GM23338 (cell line): ENCODE measurements around the gene NDUFA13. TPM values are rescaled to one million over a fixed set of nuclear protein-coding genes. Genes with fewer than 3 reads are reported as not detected.

ENCODE experiments used
- ATAC-seq: fragments of 200-7000 bp; cut with Tn5 transposase; 3 replicates; pipeline ENCODE4 v1.9.1; 2020
- DNase-seq: peaks from one replicate; pipeline ENCODE4 v3.0.0-alpha.2; 2015; ENCODE audit warnings: low spot score
- H2AFZ ChIP-seq: fragments of 200-600 bp; sonication (generic); 2 replicates; pipeline ENCODE4 v1.8.0; 2016; ENCODE audit warnings: antibody characterized with exemption, mild to moderate bottlenecking, moderate library complexity
- H3F3A ChIP-seq: fragments of 200-600 bp; sonication (generic); replicated peaks from 2 replicates; pipeline ENCODE4 v1.8.0; 2017; ENCODE audit warnings: antibody characterized with exemption, mixed run types, low read depth
- H3K27ac ChIP-seq: fragments of 200-600 bp; sonication (generic); 2 replicates; pipeline ENCODE4 v1.6.1; 2016; ENCODE audit warnings: low read depth
- H3K27me3 ChIP-seq: fragments of 200-600 bp; sonication (generic); 2 replicates; pipeline ENCODE4 v1.8.0; 2016; ENCODE audit warnings: mild to moderate bottlenecking, mixed run types, moderate library complexity; ENCODE audit not compliant: insufficient read depth
- H3K36me3 ChIP-seq: fragments of 200-600 bp; sonication (generic); 2 replicates; pipeline ENCODE4 v1.8.0; 2016; ENCODE audit warnings: mild to moderate bottlenecking; ENCODE audit not compliant: insufficient read depth
- H3K4me1 ChIP-seq: fragments of 200-600 bp; sonication (generic); 2 replicates; pipeline ENCODE4 v1.8.0; 2016; ENCODE audit warnings: mild to moderate bottlenecking, moderate library complexity; ENCODE audit not compliant: insufficient read depth
- H3K4me2 ChIP-seq: fragments of 200-600 bp; sonication (generic); 2 replicates; pipeline ENCODE4 v1.7.1; 2017; ENCODE audit warnings: mixed run types
- H3K4me3 ChIP-seq: fragments of 200-600 bp; sonication (generic); 2 replicates; pipeline ENCODE4 v1.6.1; 2016; ENCODE audit warnings: mixed run types
- H3K79me2 ChIP-seq: fragments of 200-600 bp; sonication (generic); replicated peaks from 2 replicates; pipeline ENCODE4 v1.8.0; 2017; ENCODE audit warnings: mild to moderate bottlenecking; ENCODE audit not compliant: insufficient read depth
- H3K9me2 ChIP-seq: fragments of 200-600 bp; sonication (generic); 2 replicates; pipeline ENCODE4 v1.8.0; 2017; ENCODE audit not compliant: insufficient read depth
- H4K20me1 ChIP-seq: fragments of 200-600 bp; sonication (generic); replicated peaks from 2 replicates; pipeline ENCODE4 v1.8.0; 2017; ENCODE audit warnings: mild to moderate bottlenecking; ENCODE audit not compliant: insufficient read depth
- H3K27ac Mint-ChIP-seq: 2 replicates; pipeline ENCODE4 v1.8.0; 2020; ENCODE audit warnings: inconsistent platforms, mild to moderate bottlenecking, moderate library complexity, mixed read lengths
- H3K27me3 Mint-ChIP-seq: 3 replicates; pipeline ENCODE4 v1.8.0; 2022; ENCODE audit warnings: low read depth, mild to moderate bottlenecking, moderate library complexity, mixed read lengths, inconsistent platforms; ENCODE audit not compliant: insufficient read depth, poor library complexity
- H3K36me3 Mint-ChIP-seq: 3 replicates; pipeline ENCODE4 v1.8.0; 2021; ENCODE audit warnings: low read depth, mild to moderate bottlenecking, inconsistent platforms, moderate library complexity, mixed read lengths
- H3K4me1 Mint-ChIP-seq: 3 replicates; pipeline ENCODE4 v1.8.0; 2020; ENCODE audit warnings: mild to moderate bottlenecking, inconsistent platforms, mixed read lengths
- H3K4me3 Mint-ChIP-seq: 3 replicates; pipeline ENCODE4 v1.8.0; 2021; ENCODE audit warnings: moderate library complexity, mild to moderate bottlenecking, inconsistent platforms, mixed read lengths
- H3K9me3 Mint-ChIP-seq: 3 replicates; pipeline ENCODE4 v1.8.0; 2020; ENCODE audit warnings: moderate library complexity, mild to moderate bottlenecking, inconsistent platforms, mixed read lengths
- CREB1 ChIP-seq: fragments of 250-450 bp; sonication (Bioruptor Pico); IDR thresholded peaks from 2 replicates; pipeline ENCODE4 v1.5.0; 2020; ENCODE audit warnings: low read depth, mild to moderate bottlenecking, moderate library complexity
- ETS1 ChIP-seq: IDR thresholded peaks from 2 replicates; pipeline ENCODE4 v1.6.1; 2016; ENCODE audit warnings: antibody characterized with exemption
- NANOG ChIP-seq: IDR thresholded peaks from 2 replicates; pipeline ENCODE4 v1.6.1; 2016; ENCODE audit warnings: antibody characterized with exemption, borderline replicate concordance
- POLR2AphosphoS5 ChIP-seq: IDR thresholded peaks from 2 replicates; pipeline ENCODE4 v1.6.1; 2016; ENCODE audit warnings: antibody characterized with exemption, low read depth
- polyA plus RNA-seq: library from polyadenylated mRNA; unstranded; fragments of >200 nt; fragmentation: Nextera tagmentation; extraction: Ambion mirVana; gene quantifications from 2 replicates; pipeline ENCODE4 v1.2.1, GENCODE V29; 2016
- total RNA-seq: library from RNA; depleted of rRNA; stranded (reverse); fragments of >200 nt; shearing (Covaris generic); gene quantifications from 2 replicates; pipeline ENCODE4 v1.2.3, GENCODE V29; 2014
- TF ChIP-seq, protein P1 (sequence below): fragments of 250-450 bp; sonication (Bioruptor Pico); IDR thresholded peaks from 2 replicates; pipeline ENCODE4 v1.5.0; 2020; ENCODE audit warnings: mild to moderate bottlenecking, moderate library complexity

NDUFA13 gene
- total and polyA plus RNA-seq, 2 experiments from 2014 or later = 143 to 598 TPM

DNA sequence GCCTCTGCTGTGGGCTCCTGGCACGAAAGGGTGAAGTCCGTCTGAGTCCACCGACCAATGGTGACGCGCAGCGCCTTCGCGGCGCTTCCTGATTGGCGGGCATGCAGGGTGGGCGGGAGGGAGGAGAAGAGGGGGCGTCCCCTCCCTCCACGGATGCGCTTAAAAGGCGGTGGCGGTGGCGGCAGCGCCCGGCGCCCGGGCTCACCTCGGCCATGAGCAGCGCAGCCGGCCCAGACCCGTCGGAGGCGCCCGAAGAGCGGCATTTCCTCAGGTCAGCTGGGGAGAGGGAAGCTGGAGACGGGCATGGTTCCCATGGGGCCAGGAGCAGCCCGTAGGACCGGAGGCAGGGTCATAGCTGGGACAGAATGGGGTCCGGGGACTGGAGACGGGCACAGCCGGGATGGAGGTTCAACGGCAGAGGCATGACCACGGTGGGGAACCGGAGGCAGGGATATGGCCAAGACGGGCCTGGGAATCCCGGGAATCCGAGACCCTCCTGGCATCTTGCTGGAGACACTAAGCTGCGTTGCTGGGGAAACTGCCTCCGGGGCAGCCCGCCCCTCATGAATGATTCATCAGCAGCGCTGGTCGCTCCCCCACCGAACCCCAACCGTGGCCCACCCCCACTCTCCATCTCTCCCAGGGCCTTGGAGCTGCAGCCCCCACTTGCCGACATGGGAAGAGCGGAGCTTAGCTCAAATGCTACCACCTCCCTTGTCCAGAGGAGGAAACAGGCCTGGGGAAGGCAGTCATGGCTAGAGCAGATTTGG is 12.9 kb downstream of the NDUFA13 start, which contains the start of gene YJEFN3:
YJEFN3 (plus strand) TSS at position 191 of the 770 bp plus-strand sequence; CDS start at position 213, 22 bp downstream.
- H3K9me3 Mint-ChIP-seq = no peaks in the 10 kb centered on the region
- peaks cover 14% of the 10 kb centered on the region for H4K20me1 ChIP-seq
- peak within 1 kb of the TSS; percentile 73 for H3K4me2 ChIP-seq
- H3K4me1 ChIP-seq = peaks cover 6% of the 10 kb centered on the region; the same call in 1 of the 2 replicates
- H2AFZ ChIP-seq = no peak within 1 kb of the TSS
- H3K4me3 Mint-ChIP-seq = peak within 1 kb of the TSS; percentile 51
- ATAC-seq (peak; percentile 40), DNase-seq (peak; percentile 86)
- H3F3A ChIP-seq = peaks cover 31% of the 10 kb centered on the region
- H3K27ac ChIP-seq = 0 out of 2 replicates have a peak within 1 kb of the TSS, but pooled peaks have one; percentile 50
- H3K27me3 ChIP-seq = no peaks in the 10 kb centered on the region
- peaks cover 15% of the 10 kb centered on the region for H3K79me2 ChIP-seq
- no peaks in the 10 kb centered on the region for H3K9me2 ChIP-seq
- H3K4me1 Mint-ChIP-seq = peaks cover 41% of the 10 kb centered on the region
- TF ChIP-seq CREB1 (no peak), NANOG (no peak), POLR2AphosphoS5 (peak; percentile 61), ETS1 (no peak)
- TF ChIP-seq, protein P1, sequence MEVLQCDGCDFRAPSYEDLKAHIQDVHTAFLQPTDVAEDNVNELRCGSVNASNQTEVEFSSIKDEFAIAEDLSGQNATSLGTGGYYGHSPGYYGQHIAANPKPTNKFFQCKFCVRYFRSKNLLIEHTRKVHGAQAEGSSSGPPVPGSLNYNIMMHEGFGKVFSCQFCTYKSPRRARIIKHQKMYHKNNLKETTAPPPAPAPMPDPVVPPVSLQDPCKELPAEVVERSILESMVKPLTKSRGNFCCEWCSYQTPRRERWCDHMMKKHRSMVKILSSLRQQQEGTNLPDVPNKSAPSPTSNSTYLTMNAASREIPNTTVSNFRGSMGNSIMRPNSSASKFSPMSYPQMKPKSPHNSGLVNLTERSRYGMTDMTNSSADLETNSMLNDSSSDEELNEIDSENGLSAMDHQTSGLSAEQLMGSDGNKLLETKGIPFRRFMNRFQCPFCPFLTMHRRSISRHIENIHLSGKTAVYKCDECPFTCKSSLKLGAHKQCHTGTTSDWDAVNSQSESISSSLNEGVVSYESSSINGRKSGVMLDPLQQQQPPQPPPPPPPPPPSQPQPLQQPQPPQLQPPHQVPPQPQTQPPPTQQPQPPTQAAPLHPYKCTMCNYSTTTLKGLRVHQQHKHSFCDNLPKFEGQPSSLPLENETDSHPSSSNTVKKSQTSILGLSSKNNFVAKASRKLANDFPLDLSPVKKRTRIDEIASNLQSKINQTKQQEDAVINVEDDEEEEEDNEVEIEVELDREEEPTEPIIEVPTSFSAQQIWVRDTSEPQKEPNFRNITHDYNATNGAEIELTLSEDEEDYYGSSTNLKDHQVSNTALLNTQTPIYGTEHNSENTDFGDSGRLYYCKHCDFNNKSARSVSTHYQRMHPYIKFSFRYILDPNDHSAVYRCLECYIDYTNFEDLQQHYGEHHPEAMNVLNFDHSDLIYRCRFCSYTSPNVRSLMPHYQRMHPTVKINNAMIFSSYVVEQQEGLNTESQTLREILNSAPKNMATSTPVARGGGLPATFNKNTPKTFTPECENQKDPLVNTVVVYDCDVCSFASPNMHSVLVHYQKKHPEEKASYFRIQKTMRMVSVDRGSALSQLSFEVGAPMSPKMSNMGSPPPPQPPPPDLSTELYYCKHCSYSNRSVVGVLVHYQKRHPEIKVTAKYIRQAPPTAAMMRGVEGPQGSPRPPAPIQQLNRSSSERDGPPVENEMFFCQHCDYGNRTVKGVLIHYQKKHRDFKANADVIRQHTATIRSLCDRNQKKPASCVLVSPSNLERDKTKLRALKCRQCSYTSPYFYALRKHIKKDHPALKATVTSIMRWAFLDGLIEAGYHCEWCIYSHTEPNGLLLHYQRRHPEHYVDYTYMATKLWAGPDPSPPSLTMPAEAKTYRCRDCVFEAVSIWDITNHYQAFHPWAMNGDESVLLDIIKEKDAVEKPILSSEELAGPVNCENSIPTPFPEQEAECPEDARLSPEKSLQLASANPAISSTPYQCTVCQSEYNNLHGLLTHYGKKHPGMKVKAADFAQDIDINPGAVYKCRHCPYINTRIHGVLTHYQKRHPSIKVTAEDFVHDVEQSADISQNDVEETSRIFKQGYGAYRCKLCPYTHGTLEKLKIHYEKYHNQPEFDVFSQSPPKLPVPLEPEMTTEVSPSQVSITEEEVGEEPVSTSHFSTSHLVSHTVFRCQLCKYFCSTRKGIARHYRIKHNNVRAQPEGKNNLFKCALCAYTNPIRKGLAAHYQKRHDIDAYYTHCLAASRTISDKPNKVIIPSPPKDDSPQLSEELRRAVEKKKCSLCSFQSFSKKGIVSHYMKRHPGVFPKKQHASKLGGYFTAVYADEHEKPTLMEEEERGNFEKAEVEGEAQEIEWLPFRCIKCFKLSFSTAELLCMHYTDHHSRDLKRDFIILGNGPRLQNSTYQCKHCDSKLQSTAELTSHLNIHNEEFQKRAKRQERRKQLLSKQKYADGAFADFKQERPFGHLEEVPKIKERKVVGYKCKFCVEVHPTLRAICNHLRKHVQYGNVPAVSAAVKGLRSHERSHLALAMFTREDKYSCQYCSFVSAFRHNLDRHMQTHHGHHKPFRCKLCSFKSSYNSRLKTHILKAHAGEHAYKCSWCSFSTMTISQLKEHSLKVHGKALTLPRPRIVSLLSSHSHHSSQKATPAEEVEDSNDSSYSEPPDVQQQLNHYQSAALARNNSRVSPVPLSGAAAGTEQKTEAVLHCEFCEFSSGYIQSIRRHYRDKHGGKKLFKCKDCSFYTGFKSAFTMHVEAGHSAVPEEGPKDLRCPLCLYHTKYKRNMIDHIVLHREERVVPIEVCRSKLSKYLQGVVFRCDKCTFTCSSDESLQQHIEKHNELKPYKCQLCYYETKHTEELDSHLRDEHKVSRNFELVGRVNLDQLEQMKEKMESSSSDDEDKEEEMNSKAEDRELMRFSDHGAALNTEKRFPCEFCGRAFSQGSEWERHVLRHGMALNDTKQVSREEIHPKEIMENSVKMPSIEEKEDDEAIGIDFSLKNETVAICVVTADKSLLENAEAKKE (CRISPR knock-in tag) = no peak
- peaks cover 34% of the 10 kb centered on the region for H3K36me3 Mint-ChIP-seq
- H3K4me3 ChIP-seq = peak within 1 kb of the TSS; percentile 45; the same call in 1 of the 2 replicates
- H3K27me3 Mint-ChIP-seq = peaks cover 10% of the 10 kb centered on the region
- H3K36me3 ChIP-seq = no peaks in the 10 kb centered on the region
- peak within 1 kb of the TSS; percentile 48; the same call in 1 of the 2 replicates for H3K27ac Mint-ChIP-seq
